ENCODE results near the gene ZNF621. TPM values are rescaled to one million over a fixed set of nuclear protein-coding genes. Genes with fewer than 3 reads are reported as not detected.
"Not testable (repeated sequence)": the region's sequence is repeated elsewhere in the genome, so short reads cannot be mapped to it uniquely, and the experiment has no call there.

ZNF621 gene
- total RNA-seq, 1 donor from 2014 or later, result 11.9 TPM

GRCh38 chr3:40546816-40547215 is 22.1 kb downstream of the ZNF621 start:
- DNase-seq, result peak; percentile 4

GRCh38 chr3:40550167-40550566 is 25.4 kb downstream of the ZNF621 start:
- DNase-seq, result no peak

GRCh38 chr3:40557575-40558161 is 32.9 kb downstream of the ZNF621 start:
- DNase-seq, result no peak

GRCh38 chr3:40562482-40562881 is 37.7 kb downstream of the ZNF621 start:
- not testable (repeated sequence) for DNase-seq

- DNase-seq, result not testable (repeated sequence)
Measured at GRCh38 chr3:40565629-40566028, 40.9 kb downstream of the ZNF621 start.

GRCh38 chr3:40566694-40567093 is 41.9 kb downstream of the ZNF621 start:
- DNase-seq, result no peak

GRCh38 chr3:40572588-40572987 is 47.8 kb downstream of the ZNF621 start:
- DNase-seq, result no peak

- no peak for DNase-seq
Measured at GRCh38 chr3:40574050-40574449, 49.3 kb downstream of the ZNF621 start.

- DNase-seq, result no peak
Measured at GRCh38 chr3:40574661-40575060, 49.9 kb downstream of the ZNF621 start.

- no peak for DNase-seq
Measured at GRCh38 chr3:40576396-40576795, 51.6 kb downstream of the ZNF621 start.

- DNase-seq, result peak; percentile 86
Measured at GRCh38 chr3:40580494-40581091, 55.8 kb downstream of the ZNF621 start.

- no peak for DNase-seq
Measured at GRCh38 chr3:40581166-40581565, 56.4 kb downstream of the ZNF621 start.

GRCh38 chr3:40582401-40583027 is 57.8 kb downstream of the ZNF621 start:
- DNase-seq, result no peak

- peak; percentile 12 for DNase-seq
Measured at GRCh38 chr3:40583691-40584090, 58.9 kb downstream of the ZNF621 start.

GRCh38 chr3:40584625-40585189 is 59.9 kb downstream of the ZNF621 start:
- peak; percentile 89 for DNase-seq

- DNase-seq, result no peak
Measured at GRCh38 chr3:40585381-40586016, 60.7 kb downstream of the ZNF621 start.

- DNase-seq, result no peak
Measured at GRCh38 chr3:40586901-40587300, 62.1 kb downstream of the ZNF621 start.

- no peak for DNase-seq
Measured at GRCh38 chr3:40588406-40588805, 63.6 kb downstream of the ZNF621 start.

Other genes starting within 250 kb of the ZNF621 start
- 19.3 and 19.7 TPM in 2 replicates for gene EIF1B, start 215.3 kb upstream of the ZNF621 start, total RNA-seq
- gene ENTPD3, start 137.8 kb upstream of the ZNF621 start, total RNA-seq, result under 0.01 and 0.09 TPM in 2 replicates
- 370 and 518 TPM in 2 replicates for gene RPL14, start 67.6 kb upstream of the ZNF621 start, total RNA-seq
- gene ZNF619, start 47.8 kb upstream of the ZNF621 start, total RNA-seq, result 6.8 and 9.5 TPM in 2 replicates
- 7.4 and 9.7 TPM in 2 replicates for gene ZNF620, start 18.9 kb upstream of the ZNF621 start, total RNA-seq